NCI-H748 treated with DMSO at 0.1 percent for 48 hours (cell line): Measurements from ENCODE around the gene TMEM185B.
A peak's percentile ranks its signal among the peaks of the same experiment; 100 is the strongest.
"Not testable (repeated sequence)": the region's sequence is repeated elsewhere in the genome, so short reads cannot be mapped to it uniquely, and the experiment has no call there.

Experiments used
- DNase-seq: peaks from one replicate; lab custom pipeline; 2025; lab: John Stamatoyannopoulos, UW

Gene TMEM185B

DNA sequence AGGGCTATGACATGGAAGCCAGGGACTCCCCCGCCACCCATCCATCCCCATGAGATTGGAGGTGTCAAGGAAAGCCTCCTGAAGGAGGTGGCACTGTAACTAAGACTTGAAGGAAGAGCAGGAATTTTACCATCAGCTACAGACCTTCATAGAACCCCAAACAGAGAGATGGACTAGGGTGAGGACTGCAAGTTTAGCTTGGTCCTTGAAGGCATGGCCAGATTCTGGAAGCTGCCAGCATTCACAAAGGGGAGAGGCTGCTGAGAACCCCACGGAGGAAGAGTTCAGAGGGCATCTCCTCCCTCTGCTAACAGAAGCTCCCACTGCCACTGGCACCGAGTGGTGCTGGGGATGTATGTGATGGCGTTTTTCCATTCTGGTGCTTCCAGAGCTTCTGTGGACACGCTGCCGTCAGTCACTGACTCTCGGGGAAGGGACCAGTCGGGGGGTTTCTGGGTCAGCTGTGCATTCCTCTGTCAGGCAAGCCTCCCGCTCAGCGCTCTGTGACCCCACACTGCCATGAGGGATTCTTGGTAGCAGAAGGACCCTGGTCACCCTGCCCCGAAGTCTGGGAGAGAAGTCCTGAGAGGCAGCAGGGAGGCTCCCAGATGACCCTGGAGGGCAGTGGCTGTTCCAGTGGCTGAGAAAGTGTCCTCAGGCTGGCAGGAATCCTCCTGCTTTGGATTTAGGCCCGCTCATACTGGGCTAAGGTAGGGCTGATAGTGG is 18.1 kb downstream of the TMEM185B start:
- DNase-seq: no peak

DNA sequence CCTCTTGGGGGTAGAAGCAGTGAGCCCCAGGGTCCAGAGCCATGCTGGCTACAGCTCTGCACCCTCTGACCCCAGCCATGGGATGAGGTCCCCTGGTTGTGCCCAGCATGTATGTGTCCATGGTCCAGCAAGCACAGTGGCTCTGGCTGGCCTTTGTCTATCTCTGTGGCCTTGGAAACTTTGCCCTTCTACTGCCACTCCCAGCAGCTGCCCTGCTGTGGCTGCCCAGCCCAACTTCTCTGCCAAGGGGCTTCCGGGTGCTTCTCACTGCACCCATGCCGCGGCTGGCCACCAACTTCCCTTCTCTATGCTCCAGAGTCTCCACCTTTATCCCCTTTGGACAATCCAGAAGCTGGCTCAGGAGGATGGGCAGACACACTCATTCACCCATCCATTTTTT is 18.8 kb downstream of the TMEM185B start:
- no peak for DNase-seq

DNA sequence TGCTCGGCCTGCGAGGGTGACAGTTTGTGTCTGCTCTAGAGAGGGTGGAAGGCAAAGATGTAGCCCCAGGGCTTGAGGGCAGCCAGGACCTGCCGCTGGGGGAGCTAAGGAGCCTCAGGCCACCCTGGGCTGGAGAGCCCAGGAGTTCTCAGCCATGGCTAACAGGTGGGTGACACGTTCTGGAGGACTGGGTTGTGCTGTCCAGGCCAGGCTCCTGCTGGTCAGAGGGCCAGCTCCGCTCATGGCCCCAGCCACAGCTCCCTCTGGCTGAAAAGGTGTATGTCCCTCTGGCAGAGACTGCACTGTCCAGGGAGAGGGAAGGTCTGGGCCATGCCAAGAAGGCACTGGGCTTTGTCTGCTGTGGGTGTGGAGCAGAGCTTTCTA is 19.2 kb downstream of the TMEM185B start:
- DNase-seq: no peak

DNA sequence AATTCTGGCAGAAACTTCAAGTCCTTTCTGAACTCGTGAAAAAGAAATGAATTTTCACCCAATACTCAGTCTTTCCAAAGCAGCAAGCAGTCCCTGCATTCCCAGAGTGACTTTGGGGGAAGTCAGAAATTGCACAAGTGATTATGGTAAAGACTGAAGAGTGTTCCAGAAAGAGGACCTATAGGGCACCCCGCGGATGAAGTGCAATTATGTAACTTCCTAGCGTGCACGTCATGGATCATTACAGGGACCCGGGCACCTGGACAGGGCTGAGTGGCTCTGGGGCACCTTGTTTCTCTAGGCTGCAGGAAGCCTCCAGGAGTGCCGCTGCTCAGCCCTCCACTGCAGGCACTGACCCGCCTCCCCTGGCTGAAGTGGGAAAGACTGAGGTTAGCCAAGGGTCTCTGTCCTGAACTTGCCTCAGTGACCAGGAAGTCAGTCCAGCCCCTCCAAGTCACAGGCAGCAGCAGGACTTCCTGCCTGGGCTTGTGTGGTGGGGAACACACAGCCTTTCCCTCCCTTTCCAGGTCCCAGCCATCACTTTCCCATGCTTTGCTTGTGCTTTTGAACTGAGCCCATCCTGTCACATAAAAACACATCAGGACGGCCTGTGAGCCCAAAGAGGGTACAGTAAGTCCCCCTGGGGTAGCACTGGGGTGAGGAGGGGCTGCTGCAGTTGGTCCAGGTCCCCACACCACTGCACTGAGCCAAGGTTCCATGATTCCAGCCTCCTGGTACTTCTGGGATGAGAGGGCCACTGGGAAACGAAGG is 19.8 kb downstream of the TMEM185B start:
- DNase-seq: no peak

DNA sequence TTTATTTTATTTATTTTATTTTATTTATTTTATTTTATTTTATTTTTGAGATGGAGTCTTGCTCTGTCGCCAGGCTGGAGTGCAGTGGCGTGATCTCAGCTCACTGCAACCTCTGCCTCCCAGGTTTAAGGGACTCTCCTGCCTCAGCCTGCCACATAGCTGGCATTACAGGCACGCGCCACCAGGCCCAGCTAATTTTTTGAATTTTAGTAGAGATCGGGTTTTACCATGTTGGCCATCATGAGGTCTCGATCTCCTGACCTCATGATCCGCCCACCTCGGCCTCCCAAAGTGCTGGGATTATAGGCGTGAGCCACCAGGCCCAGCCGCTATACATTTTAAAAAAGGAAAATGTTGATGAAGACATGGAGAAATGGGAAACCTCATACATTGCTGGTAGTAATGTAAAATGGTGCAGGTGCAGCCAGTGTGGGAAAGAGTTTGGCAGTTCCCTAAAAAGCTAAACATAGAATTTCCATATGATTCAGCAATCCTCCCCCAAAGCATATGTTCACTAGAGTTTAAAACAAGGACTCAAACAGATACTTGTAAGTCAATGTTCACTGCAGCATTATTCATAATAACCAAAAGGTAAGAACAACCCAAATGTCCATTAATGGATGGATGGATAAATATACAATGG is 23.3 kb downstream of the TMEM185B start:
- DNase-seq: not testable (repeated sequence)

DNA sequence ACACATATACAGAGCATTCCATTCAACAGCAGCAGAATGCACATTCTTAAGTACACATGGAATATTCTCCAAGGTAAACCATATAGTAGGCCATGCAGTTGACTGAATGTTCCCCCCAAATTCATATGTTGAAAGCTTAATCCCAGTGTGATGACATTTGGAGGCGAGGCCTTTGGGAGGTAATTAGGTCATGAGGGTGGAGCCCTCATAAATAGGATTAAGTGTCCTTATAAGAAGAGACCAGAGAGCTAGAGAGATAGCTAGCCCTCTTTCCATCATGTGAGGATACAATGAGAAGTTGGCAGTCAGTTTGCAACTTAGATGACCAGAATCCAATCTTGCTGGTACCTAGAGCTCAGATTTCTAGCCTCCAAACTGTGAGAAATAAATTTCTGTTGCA is 27.6 kb downstream of the TMEM185B start:
- no peak for DNase-seq

DNA sequence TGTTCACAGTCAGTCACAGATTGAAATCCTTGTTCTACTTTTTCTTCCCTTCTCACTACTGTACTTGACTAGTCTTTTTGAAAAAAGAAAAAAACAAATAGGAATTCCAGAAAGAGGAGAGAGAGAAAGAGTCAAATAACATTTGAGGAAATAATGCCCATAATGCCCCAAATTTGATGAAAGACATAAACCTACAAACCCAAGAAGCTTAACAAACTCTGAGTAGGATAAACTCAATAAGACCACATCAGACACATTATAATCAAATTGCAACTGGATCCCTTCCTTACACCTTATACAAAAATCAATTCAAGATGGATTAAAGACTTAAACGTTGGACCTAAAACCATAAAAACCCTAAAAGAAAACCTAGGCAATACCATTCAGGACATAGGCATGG is 30.9 kb downstream of the TMEM185B start:
- no peak for DNase-seq

DNA sequence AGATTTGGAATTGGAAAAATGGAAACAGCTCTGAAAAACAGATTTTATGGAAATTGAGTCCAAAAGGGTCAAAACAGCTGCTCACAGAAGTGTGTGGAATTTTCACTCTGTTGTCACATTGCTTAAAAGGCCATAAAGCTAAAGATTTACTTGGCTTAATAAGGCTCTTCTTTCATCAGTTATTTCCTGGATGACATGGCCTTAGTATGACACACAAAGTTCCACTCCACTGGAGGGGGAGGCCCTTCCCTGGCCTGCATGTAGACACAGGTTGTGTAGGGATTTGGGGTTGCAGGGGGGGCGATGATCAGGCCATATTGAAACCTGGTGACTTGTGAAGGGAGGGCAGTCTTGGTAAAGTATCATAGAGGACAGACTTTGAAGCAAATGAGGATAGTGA is 34.0 kb downstream of the TMEM185B start:
- DNase-seq: no peak

DNA sequence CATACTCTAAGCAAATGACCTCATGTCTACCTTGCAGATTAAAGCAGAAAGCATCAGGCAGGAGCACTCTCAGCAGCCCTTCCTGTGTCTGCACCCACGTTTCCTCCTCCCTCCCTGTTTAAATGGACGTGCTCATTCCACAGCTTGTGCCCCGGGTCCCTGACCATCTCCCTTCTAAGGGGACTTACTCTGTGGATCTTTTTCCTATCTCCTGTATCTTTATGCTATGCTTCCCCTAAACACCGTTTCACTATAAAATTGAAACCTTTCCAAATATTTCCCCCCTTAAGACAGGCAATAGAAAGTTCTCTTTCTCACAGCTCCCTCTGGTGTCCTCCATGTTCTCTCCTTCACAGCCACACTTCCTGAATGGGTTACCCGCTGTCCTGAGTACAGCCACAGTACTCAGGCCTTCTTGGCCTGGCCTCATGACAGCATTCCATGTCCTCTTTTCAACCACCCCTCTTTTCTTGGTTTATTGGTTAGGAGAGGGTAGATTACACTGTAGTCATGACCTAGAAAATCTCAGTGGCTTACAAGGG is 41.1 kb downstream of the TMEM185B start:
- no peak for DNase-seq

DNA sequence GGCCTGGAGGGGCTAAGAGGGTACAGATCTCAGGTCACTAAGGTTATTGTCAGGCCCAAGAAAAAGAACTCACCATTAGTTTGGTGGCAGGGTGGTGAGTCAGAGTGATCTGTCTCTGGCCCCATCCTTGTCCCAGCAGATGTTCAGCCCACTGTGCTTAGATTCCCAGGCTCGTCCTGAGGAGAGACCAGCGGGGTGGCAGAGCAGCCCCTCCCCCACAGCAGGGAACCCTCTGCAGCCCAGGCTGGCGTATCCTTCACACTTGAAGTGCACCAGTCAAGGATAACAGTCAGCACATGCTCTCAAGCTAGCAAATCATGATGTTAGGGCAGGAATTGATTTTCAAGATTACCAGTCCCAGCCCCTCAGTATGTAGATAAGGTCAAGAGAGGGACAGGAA is 43.1 kb downstream of the TMEM185B start:
- DNase-seq: no peak

DNA sequence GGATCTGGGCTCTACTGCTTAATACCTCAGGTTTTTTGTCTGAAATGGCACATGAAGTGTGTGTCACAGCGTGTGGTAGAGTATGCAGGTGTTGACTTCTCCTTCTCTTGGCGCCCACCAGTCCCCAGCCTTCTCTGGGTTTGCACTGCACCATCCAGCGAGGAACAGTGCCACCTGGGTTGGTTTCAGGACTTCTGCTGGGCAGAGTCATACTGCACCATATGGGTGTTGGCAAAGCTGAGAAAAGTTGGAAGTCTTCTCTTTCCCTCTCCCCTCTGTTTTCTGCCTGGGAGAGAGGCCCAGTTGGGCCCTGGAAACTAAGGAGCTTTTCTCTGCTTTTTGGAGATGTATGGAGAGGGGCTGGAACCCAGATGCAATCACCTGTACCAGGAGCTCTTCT is 43.8 kb downstream of the TMEM185B start:
- DNase-seq: no peak

DNA sequence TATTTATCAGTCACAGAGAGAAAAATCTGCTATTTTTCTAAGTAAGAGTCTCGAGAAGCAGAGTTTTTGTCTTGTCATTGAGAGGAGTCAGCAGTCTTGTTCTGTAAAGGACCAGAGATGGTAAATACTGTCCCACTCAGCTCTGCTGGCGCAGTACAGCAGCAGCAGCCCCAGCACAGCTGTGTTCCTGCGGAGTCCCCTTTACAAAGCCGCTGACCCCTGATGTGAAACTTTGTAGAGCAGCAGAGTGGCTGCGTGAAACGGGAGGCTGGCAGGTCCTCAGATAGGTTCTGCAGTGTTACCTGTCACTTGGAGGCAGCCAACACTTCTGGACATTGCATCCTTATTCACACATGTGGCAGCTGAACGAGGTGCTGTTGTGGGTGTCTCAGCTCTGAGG is 45.2 kb downstream of the TMEM185B start:
- no peak for DNase-seq

DNA sequence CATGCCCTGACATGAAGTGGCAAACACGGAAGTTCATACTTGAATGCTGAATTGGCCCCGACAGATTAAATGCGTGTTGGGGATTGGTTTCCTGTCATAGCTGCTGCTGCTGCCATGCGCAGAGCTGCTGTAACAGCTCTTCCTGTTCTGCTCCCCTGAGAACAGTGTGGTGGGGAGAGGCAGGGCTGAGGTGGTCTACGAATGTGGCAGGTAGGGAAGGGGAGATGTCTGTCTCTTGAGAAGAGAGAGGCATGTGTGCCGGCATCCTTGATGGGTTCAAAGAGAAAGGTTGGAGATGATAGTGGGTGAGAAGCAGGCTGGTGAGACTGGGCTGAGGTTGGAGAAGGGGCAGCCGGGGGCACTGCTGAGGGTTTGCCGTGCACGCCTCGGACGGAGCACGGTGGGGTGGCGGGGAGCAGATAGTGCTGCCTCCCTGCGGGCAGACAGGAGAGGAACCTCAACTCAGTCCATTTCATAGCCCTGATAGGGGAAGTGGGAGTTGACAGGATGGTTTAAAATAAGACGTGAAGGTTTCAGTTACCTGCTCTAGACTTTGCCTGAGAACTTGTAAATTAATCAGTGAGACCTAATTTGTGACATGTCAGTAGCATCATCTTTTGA is 46.1 kb downstream of the TMEM185B start:
- no peak for DNase-seq

DNA sequence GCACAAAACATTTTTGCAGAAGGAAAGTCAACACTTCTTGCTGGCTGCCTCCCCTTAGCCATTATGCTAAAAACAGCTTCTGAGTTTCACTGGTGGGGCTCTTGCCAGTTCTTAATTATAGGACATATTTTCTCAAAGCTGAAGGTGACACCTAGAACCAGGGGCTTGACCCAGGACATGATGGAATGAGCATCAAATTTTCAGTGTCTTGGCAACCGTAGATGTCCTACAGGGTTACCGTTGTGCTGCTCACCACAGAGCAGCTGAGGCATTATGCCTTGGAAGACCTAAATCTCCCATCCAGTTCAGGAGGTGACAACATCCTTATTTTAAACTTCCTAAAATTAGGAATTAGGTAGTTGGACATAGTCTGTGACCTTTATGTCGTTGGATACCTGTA is 46.7 kb downstream of the TMEM185B start:
- no peak for DNase-seq

DNA sequence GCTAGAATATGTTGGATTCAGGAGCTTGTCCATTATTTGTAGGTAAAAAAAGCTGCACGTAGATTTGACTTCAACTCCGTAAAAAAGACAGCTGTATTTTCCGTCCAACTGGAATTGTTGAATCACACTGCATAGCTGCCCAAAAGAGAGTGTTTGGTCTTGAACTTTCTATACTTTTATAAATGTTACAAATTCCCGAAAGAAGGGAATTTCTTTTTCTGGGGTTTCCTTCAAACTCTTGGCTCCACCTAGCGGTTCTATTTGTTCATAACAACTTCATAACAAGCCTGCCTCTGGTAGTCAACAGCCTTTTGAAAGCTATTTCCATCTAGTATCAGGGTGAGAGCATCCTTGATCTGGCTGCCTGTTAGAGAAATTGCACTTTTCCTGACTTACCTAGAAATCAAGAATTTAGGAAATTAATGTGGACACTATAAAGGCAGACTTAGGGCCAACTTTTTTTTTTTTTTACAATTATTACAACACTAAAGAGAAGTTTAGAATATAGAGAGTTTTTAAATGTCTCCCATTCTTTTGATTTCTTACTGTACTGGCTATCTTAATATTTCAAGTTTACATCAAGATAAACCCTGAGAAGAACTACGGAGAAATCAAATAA is 48.1 kb downstream of the TMEM185B start:
- peak; percentile 28 for DNase-seq
